ENCODE measurements around the gene CYB561D2.

Gene CYB561D2

GRCh38 chr3:50342813-50343633 is 7.6 kb upstream of the CYB561D2 start:
- no peak for DNase-seq

DNA sequence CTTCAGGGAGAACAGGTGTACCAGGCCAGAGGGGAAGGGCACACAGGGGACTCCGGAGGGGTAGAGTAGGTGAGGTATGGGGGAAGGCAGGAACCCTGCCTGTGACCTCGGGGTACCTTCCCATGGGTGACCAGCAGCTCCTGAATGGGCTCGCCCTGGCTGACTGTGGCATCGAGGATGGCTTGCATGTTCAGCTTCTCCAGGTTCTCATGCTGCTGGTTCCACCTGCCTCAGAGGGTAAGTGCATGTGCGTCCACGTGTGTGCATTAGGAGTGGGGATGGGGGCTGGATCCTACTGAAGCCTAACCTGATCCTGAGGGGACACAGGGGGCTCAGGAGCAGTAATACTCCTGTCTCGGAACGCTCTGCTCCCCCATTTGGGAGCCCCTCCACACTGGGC is 5.7 kb upstream of the CYB561D2 start:
- DNase-seq = no peak

DNA sequence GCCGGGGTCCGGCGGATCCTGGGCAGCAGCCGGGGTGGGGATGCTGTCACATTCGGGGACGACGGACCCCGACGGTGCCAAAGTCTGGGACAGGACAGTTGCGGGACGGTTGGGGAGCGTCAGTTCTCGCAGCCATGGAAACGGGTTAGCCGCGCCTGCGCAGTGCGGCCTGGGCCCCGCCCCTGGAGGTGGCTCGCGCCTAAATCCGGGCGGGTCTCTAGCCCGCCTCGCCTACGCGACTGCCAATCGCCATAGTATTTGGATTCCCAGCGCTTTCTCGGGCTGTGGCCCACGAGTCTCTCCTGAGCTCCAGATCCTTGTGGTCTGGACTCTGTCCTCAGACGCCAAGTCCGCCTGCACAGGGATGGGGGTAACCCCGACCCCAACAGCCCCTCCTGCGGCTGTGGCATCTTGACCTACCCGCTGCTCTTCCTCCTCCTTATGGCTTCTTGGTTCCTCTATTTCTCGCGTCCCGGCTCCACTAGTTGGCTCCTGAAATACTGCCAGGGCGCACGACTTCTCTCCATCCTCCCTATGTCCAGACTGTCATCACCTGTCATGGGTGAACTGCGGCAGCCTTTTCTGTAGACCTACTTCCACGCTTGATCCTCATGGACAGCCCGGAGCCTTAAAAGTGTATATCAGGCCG is 5.0 kb upstream of the CYB561D2 start, which contains the start of gene ZMYND10:
TSS of gene ZMYND10 (minus strand) at position 147 of the 649 bp plus-strand sequence. CDS start 153 bp downstream, outside the sequence.
- DNase-seq = peak; percentile 43 to 59

DNA sequence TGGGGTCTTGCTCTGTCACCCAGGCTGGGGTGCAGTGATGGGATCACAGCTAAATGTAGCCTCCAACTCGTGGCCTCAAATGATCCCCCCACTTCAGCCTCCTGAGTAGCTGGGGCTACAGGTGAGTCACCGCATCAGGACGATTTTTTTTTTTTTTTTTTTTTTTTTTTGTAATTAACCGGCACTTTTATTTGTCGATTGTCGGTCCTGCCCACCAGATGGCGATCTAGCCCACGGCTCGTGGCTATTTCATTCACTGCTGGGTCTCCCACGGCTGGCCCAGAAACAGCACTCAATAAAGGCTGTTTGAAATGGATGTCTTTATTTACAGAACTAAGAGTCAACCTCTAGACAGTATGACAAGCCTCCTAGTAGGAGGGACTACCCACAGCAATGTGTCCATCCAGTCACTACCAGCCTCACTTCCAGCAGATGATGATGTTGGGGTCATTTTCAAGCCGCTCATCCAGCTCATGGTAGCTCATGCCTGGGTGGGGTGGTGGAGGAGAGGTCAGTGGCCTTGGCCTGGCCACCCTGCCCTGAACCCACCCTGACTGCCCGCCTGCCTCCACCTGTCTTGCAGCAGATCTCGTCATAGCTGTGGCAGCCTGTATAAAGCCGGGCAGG is 3.4 kb upstream of the CYB561D2 start:
- DNase-seq = peak; percentile 47 to 62

DNA sequence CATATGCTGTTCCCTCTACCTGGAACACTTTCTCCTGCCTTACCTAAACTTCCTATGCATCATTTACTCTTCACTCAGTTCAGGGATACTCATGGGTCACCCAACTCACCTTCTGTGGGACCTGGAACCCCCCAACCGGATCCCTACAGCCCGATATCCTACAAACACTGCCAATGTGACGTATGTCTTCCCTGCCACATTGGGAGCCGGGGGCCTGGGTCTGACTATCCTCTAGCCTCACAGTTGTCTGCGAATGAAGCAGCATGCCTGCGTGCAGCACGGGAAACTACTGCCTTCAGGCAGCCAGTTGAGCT is 492 bp upstream of the CYB561D2 start:
- DNase-seq = no peak

GRCh38 chr3:50351323-50351697 is 648 bp downstream of the CYB561D2 start:
- DNase-seq = no peak

GRCh38 chr3:50352781-50353180 is 2.1 kb downstream of the CYB561D2 start:
- no peak for DNase-seq

- DNase-seq = no peak
Observed at GRCh38 chr3:50353245-50354004, 2.8 kb downstream of the CYB561D2 start.

- DNase-seq = no peak
Observed at GRCh38 chr3:50354186-50354764, 3.6 kb downstream of the CYB561D2 start.

DNA sequence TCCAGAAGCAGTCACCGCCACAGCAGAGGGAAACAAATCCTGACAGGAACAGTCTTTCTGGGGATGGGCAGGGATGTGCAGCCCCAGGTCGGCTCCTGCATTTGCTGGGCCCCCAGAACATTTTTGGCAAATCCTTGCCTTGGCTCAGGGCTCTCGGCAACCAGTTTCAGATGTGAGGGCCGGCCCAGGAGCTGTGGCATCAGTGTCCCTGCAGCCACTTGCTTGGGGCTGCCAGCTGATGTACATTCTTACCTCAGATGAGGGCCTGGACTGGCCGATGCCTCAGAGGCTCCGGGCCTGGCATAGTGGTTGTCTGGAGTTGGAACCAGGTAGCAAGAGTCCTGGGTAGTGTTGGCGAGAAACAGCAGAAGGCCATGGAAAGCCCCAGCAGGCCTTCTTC is 4.2 kb downstream of the CYB561D2 start:
- DNase-seq = no peak

DNA sequence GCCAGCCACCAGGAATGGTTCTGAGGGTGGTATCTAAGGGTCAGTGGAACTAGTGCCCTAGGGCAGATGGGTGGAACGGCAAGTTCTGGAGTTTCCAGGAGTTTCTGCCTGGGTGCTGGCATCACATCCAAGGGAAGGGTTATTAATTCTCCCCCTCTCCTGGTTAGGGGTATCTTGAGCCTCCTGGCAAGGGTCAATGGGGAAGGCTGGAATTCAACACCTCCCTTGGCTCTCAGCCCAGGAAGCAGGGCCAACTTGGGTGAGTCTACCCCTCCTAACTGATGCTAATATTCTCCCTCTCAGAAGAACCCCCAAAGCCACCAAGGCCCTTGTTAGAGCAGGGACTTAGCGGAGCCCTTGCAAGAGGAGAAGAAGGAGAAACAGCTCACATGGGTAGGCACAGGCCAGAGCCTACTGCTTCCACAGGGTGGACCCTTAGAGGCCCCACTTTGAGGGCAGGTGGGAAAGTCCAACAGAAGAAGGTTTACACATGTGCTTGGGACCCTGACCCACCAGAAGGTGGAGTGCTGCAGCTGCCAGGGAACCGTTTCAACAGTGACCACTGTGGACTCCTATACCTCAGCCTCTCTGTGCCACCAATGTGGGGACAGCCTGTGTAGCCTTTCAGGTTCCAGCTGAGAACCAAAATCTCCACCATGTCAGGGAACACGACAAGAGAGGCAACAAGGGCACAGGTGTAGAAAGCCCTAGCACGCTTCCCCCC is 5.3 kb downstream of the CYB561D2 start:
- DNase-seq = no peak

- DNase-seq = no peak
Observed at GRCh38 chr3:50356553-50356952, 5.9 kb downstream of the CYB561D2 start.

- DNase-seq = no peak
Observed at GRCh38 chr3:50357481-50357880, 6.8 kb downstream of the CYB561D2 start.

GRCh38 chr3:50358355-50358910 is 7.8 kb downstream of the CYB561D2 start:
- no peak for DNase-seq

GRCh38 chr3:50358911-50359759 is 8.5 kb downstream of the CYB561D2 start, which contains the start of gene TMEM115:
TSS of gene TMEM115 (minus strand) at chr3:50359521. CDS start at chr3:50359063, 458 bp downstream.
- peak; percentile 95 to 97 for DNase-seq

DNA sequence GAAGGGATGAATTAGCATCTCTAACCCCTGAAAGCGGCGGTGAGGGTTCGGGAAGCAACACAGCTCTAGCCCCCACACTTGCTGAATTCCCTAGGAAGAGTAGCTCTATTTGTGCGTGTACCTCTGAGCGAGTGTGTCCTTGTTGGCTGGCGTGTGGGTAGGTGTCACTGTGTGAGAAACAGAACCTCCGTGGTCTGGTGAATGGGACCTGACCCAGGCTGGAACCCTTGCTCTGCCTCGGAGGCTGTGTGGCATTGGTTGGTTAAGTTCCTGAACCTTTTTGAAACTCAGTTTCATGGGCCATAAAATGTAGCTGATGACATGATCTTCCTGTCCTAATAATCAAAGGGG is 9.1 kb downstream of the CYB561D2 start:
- DNase-seq = no peak

- DNase-seq = no peak
Observed at GRCh38 chr3:50364573-50365079, 14.0 kb downstream of the CYB561D2 start.

DNA sequence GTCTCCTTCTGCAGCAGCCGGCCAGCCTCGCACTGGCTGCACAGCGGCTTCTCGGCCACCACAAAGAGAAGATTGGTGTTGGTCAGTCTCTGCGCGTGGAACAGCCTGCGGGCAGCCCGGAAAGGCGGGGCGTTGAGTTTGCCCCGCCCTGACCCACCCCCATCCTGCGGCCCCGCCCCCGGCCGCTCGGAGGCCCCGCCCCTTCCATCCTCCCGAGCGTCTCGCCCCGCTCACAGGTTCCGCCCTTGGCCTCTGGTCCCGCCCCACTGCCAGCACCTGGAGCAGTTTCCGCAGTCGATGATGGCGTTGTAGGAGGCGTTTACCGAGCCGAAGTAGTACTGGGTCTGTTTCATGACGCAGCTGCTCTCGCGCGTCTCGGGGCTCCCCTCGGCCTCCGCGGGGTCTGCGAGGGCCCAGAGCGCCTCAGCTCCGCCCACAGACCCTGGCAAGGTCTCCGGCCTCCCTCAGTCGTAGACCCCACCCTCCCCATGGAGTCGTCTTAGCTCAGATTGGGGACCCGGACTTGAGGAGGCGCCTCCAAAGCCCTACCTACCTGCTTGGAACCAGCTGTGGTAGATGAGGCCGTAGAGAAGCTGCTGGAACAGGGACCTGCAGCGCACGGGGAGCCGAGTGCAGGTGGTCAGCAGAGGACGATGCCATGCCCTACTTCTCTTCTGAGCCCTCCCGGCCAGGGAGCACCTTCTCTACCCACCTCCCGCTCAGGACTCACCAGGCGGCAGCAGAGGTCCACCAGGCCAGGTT is 14.6 kb downstream of the CYB561D2 start:
- DNase-seq = no peak

DNA sequence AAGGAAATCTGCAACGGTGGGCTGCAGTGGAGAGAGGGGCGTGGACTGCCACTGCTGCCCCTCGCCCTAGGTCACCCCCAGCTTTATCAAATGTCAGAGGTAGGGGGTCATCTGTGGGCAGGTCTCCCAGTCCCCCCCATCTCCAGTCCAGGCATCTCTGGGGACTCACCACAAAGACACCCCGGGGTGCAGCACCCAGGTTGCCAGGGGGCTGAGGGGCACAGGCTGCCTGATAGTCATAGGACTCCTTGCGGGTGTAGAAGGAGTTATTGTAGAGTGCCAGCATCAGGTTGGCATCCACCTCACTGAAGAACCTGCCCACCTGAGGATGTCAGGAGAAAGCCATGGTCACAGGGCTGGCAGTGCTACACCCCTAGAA is 15.2 kb downstream of the CYB561D2 start:
- no peak for DNase-seq
